ENCODE results near the gene UXT.

The UXT gene

GRCh38 chrX:47646636-47647035 is 12.3 kb downstream of the UXT start:
- H3K4me3 ChIP-seq (ENCODE audit: low read depth, low read length) = no peak overlapping the region
- TF ChIP-seq CTCF (IDR thresholded peaks at IDR 0.05; ENCODE audit: low read depth, low read length) = no peak

- TF ChIP-seq CTCF (IDR thresholded peaks at IDR 0.05; ENCODE audit: low read depth, low read length) = no peak
- H3K4me3 ChIP-seq (ENCODE audit: low read depth, low read length) = no peak overlapping the region
Measured at GRCh38 chrX:47645530-47645929, 13.4 kb downstream of the UXT start.

- peak; percentile 59 for TF ChIP-seq CTCF (IDR thresholded peaks at IDR 0.05; ENCODE audit: low read depth, low read length)
- no peak overlapping the region for H3K4me3 ChIP-seq (ENCODE audit: low read depth, low read length)
Measured at GRCh38 chrX:47644557-47645091, 14.4 kb downstream of the UXT start.

GRCh38 chrX:47643926-47644325 is 15.1 kb downstream of the UXT start:
- peak; percentile 38 for TF ChIP-seq CTCF (IDR thresholded peaks at IDR 0.05; ENCODE audit: low read depth, low read length)
- H3K4me3 ChIP-seq (ENCODE audit: low read depth, low read length) = no peak overlapping the region

GRCh38 chrX:47638816-47639215 is 20.2 kb downstream of the UXT start:
- TF ChIP-seq CTCF (IDR thresholded peaks at IDR 0.05; ENCODE audit: low read depth, low read length) = no peak
- no peak overlapping the region for H3K4me3 ChIP-seq (ENCODE audit: low read depth, low read length)

GRCh38 chrX:47637546-47638195 is 21.3 kb downstream of the UXT start:
- TF ChIP-seq CTCF (IDR thresholded peaks at IDR 0.05; ENCODE audit: low read depth, low read length) = no peak
- no peak overlapping the region for H3K4me3 ChIP-seq (ENCODE audit: low read depth, low read length)

GRCh38 chrX:47634871-47635575 is 24.0 kb downstream of the UXT start:
- TF ChIP-seq CTCF (IDR thresholded peaks at IDR 0.05; ENCODE audit: low read depth, low read length) = no peak
- no peak overlapping the region for H3K4me3 ChIP-seq (ENCODE audit: low read depth, low read length)

All from WI38 (cell line).